RWPE1 (cell line): ENCODE data around the gene ZEB2.

Experiments
- CTCF ChIA-PET: fragments of 350-600 bp; sonication (Branson Sonifier 250); formaldehyde crosslinking; extraction: SDS; loops from one replicate; lab custom pipeline; 2021; lab: Yijun Ruan, JAX
- POLR2A ChIA-PET: fragments of 400-600 bp; formaldehyde crosslinking; extraction: SDS; loops from one replicate; lab custom pipeline; 2020; ENCODE audit warnings: antibody characterized with exemption; ENCODE audit not compliant: low non-redundant PET; lab: Yijun Ruan, JAX
- DNase-seq: peaks from one replicate; pipeline ENCODE4 v3.0.0; 2012; ENCODE audit warnings: low spot score
- H3K27ac ChIP-seq: fragments of 450-650 bp; 2 replicates; pipeline ENCODE4 v1.5.1; 2017
- TF ChIP-seq, protein P1 (sequence below): fragments of 450-650 bp; conservative IDR thresholded peaks from 2 replicates; pipeline ENCODE4 v1.5.1; 2017; ENCODE audit warnings: low read depth, mild to moderate bottlenecking

ZEB2 gene

DNA sequence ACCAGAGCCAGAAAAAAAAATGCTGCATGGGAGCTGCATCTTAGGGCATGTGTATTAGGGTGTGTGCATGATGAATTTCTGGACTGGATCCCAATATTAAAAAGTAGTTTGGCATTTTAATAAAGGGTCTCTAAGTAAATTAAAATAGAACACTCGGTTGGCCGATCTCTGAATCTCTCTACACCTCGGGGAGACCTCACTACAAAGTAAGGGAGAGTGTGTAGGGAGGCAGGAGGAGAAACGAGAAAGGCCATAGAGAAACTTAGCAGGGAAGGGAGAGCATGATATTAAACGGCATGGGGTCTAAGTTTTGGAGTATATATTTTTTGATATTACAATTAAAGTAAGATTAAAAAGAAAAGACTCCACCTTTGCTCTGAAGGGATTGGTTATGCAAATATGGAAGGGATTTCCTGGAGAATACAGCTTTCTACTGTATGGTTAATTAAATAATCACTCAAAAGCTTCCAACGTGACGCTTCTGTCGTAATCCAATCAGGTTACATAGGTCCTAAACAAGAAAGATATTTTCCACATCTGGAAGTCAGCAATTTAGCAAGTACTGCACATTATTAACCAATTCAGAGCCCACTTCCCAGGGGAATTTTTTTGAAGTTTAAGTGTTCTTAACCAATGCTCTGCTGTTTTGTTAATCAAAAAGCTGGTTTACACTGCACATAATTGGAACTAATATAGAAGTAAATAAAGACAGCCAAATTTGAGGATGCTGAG lies 1.0 kb upstream of the ZEB2 start:
- no peak overlapping the region for H3K27ac ChIP-seq
- TF ChIP-seq, protein P1, sequence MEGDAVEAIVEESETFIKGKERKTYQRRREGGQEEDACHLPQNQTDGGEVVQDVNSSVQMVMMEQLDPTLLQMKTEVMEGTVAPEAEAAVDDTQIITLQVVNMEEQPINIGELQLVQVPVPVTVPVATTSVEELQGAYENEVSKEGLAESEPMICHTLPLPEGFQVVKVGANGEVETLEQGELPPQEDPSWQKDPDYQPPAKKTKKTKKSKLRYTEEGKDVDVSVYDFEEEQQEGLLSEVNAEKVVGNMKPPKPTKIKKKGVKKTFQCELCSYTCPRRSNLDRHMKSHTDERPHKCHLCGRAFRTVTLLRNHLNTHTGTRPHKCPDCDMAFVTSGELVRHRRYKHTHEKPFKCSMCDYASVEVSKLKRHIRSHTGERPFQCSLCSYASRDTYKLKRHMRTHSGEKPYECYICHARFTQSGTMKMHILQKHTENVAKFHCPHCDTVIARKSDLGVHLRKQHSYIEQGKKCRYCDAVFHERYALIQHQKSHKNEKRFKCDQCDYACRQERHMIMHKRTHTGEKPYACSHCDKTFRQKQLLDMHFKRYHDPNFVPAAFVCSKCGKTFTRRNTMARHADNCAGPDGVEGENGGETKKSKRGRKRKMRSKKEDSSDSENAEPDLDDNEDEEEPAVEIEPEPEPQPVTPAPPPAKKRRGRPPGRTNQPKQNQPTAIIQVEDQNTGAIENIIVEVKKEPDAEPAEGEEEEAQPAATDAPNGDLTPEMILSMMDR = no peak
- CTCF ChIA-PET = no interaction called here
- DNase-seq = no peak
- POLR2A ChIA-PET = no interaction called here

DNA sequence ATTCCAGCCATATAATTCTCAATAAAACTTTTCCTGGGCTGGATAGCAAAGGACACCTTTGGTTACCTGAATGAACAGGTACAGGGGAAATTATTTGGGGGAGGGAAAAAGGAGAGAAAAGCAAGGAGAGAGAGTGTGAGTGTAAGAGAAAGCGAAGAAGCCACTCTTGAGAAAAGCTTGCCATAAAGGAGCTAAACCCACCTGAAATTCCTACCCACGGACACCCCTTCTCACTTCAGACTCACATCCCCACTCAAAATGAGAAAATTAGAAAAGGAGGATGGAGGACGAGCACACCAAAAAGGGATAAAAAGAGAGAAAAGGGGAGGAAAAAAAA lies 354 bp downstream of the ZEB2 start:
- TF ChIP-seq, protein P1 = no peak
- peak overlapping the region; percentile 46; the same call in 1 of the 2 replicates for H3K27ac ChIP-seq
- POLR2A ChIA-PET = no interaction called here
- CTCF ChIA-PET = interaction anchor here (0.6 kb wide), 1 partner anchor 1001 kb away, joined by 4 read pairs; no protein-coding TSS in a partner anchor
- no peak for DNase-seq

DNA sequence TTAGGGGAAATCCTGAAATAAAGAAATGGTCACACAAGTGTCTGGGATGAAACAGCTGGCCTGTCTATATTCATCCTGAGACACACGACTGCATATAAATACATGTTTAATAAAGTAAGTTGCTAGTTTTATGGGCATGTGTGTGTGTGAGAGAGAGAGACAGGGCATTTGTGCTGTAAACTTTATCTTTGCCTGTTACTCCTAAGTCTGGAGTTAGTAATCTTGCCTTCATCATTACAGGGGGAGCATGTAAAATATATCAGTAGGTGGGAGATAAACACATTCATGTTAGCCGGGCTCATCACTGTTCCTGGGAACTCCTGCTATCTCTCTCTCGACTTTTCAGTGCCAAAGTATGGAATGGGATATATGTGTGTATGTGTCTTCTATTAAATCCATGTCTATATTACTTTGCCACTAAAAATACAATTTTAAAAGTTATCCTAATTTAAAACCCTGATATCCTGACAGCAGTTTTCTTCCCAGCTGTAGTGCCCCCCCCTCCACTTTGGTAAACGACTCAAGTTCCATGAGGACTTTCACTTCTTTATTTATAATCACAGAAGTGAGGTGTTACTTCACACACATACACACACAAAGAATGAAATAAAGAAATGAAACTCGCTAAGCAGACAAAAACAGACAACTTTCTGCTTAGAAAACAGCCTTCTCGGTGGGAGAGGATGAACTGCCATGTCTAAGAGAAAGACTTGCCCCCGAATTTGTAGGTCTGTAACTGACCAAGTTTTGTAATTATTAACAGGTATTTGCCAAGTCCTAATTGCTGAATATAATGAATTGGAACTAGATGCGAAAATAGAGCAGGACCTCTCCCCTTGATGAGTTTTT lies 947 bp downstream of the ZEB2 start:
- DNase-seq = no peak
- H3K27ac ChIP-seq = no peak overlapping the region
- TF ChIP-seq, protein P1 = no peak

DNA sequence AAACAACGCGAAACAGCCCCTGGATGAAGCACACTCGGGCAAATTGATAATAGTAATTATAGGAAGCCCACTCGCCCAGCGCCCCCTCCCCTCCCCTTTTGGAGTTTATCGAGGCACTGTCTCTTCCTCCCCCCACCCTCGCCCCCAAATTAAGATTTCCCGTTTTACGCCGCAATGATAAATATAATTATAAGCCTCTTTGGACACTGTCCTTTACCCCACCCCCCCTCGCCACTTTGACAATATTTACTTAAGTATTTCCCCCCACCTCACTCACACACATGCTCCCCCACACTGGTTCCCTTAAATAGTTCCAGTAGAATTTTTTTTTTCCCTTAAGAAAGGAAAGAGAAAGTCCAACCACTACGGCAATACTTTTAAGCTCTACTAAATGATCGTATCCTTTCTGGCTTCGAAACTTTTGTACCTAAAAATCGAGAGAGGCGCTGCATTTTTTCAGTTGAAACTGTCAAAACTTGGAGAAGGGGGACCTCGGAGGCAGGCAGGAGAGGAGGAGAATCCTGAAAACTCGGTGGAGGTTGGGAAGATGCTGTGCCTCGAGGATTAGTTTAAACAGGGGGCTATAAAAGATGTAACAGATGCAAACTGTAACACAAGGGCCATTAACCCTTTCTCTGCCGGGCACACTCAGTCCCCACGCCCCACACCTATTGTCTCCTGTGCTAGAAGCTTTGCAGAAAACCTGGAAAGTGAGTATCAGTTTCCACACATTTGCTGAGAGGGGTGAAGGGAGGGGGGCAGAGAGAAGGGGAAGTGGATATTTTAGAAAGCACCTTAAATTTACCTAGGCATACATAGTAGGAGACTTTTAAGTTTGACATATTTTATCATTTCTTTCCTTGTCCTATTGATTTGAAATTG lies 1.8 kb downstream of the ZEB2 start:
- POLR2A ChIA-PET = no interaction called here

More for the DNA sequence above, 947 bp downstream of the ZEB2 start:
- POLR2A ChIA-PET = no interaction called here
- CTCF ChIA-PET = interaction anchor here (0.6 kb wide), 2 partner anchors 371 to 1002 kb away, joined by 3 to 4 read pairs; no protein-coding TSS in a partner anchor

DNA sequence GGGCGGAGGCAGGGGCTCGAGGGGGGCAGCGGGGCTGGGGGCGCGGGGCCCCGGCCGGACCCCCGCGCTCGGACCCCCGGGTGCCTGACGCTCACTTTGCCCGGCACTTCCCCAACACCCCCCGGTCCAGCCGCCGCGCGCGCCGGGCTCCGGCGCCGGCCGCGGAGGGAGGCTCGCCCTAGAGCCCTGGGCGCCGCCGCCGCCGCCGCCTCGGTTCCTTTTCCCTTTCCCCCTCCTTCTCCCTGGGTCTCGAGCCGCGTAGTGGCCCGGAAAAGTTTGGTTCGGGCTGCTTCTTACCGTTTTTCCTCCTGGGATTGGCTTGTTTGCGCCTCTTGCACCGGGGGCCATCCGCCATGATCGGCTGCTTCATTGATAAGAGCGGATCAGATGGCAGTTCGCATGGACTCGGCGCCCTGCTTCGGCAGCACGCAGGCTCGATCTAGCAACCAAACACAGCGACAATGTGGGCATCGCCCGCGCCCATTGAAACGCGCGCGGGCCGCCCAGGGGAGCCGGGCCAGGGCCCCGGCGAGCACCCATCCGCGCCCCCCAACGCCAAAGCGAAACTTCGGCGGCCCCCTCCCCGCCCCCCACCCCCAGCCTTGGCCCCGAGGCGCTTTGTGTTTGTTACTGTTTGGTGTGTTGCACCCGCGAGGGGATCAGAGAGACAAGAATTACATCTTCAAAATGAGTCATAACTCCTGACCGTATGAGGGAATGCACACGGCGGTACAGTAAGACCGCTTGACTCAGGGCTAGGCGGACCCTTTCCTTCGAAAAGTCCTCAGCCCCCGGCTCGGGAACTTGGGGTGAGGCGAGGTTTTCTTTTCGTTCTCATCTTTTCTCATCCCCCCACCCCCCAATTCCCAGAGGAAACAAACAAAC lies 2.7 kb downstream of the ZEB2 start:
- POLR2A ChIA-PET = no interaction called here
- H3K27ac ChIP-seq = peak overlapping the region; percentile 76
- CTCF ChIA-PET = no interaction called here
- TF ChIP-seq, protein P1 = no peak
- DNase-seq = peak; percentile 70

More for the DNA sequence above, 1.8 kb downstream of the ZEB2 start:
- CTCF ChIA-PET = interaction anchor here (0.6 kb wide), 1 partner anchor 372 kb away, joined by 3 read pairs; no protein-coding TSS in a partner anchor
- TF ChIP-seq, protein P1 = no peak
- H3K27ac ChIP-seq = peak overlapping the region; percentile 76
- DNase-seq = no peak
